Osteoblast (primary cell): ENCODE data around the gene NR4A3. TPM values are rescaled to one million over a fixed set of nuclear protein-coding genes. Genes with fewer than 3 reads are reported as not detected.

Experiments used
- DNase-seq: peaks from one replicate; pipeline ENCODE4 v3.0.0; 2011; ENCODE audit warnings: low spot score, mixed read lengths; ENCODE audit not compliant: insufficient read length; ENCODE audit errors: missing footprints
- H2AFZ ChIP-seq: 2 replicates; pipeline ENCODE4 v1.6.0; 2011; ENCODE audit warnings: mild to moderate bottlenecking, low read length
- H3K27ac ChIP-seq: 2 replicates; pipeline ENCODE4 v1.5.1; 2011; ENCODE audit warnings: mild to moderate bottlenecking, low read depth, low read length, moderate library complexity
- H3K27me3 ChIP-seq: 2 replicates; pipeline ENCODE4 v1.6.0; 2012; ENCODE audit warnings: mild to moderate bottlenecking, control low read depth, inconsistent platforms, low read length, moderate library complexity; ENCODE audit not compliant: insufficient read depth
- H3K36me3 ChIP-seq: 2 replicates; pipeline ENCODE4 v1.5.1; 2011; ENCODE audit warnings: mild to moderate bottlenecking, low read length, control low read depth, moderate library complexity; ENCODE audit not compliant: insufficient read depth
- H3K4me1 ChIP-seq: 2 replicates; pipeline ENCODE4 v1.5.1; 2011; ENCODE audit warnings: mild to moderate bottlenecking, low read length, control low read depth, moderate library complexity; ENCODE audit not compliant: insufficient read depth
- H3K4me2 ChIP-seq: 2 replicates; pipeline ENCODE4 v1.6.0; 2011; ENCODE audit warnings: mild to moderate bottlenecking, low read length; ENCODE audit not compliant: insufficient read depth
- H3K4me3 ChIP-seq: fragments of 200-600 bp; sonication (generic); 3 replicates; pipeline ENCODE4 v1.5.1; 2012; ENCODE audit warnings: mild to moderate bottlenecking, low read length, inconsistent platforms; ENCODE audit not compliant: insufficient read depth
- H3K79me2 ChIP-seq: 2 replicates; pipeline ENCODE4 v1.6.0; 2012; ENCODE audit warnings: mild to moderate bottlenecking, low read length, control low read depth, inconsistent platforms; ENCODE audit not compliant: insufficient read depth
- H3K9me3 ChIP-seq: 2 replicates; pipeline ENCODE4 v1.5.1; 2011; ENCODE audit warnings: low read depth, low read length, control low read depth
- H4K20me1 ChIP-seq: 2 replicates; pipeline ENCODE4 v1.6.0; 2012; ENCODE audit warnings: mild to moderate bottlenecking, low read length, control low read depth; ENCODE audit not compliant: insufficient read depth
- total RNA-seq: library from RNA; depleted of rRNA; stranded (reverse); fragments of >200 nt; gene quantifications from 2 replicates; pipeline ENCODE4 v1.2.3, GENCODE V29; 2012
- TF ChIP-seq, protein P1 (sequence below): IDR thresholded peaks from 2 replicates; pipeline ENCODE4 v1.5.1; 2011; ENCODE audit warnings: mild to moderate bottlenecking, low read depth, low read length, moderate library complexity; ENCODE audit errors: extremely low read depth

The NR4A3 gene
- total RNA-seq, 1 donor = 0.36 TPM

DNA sequence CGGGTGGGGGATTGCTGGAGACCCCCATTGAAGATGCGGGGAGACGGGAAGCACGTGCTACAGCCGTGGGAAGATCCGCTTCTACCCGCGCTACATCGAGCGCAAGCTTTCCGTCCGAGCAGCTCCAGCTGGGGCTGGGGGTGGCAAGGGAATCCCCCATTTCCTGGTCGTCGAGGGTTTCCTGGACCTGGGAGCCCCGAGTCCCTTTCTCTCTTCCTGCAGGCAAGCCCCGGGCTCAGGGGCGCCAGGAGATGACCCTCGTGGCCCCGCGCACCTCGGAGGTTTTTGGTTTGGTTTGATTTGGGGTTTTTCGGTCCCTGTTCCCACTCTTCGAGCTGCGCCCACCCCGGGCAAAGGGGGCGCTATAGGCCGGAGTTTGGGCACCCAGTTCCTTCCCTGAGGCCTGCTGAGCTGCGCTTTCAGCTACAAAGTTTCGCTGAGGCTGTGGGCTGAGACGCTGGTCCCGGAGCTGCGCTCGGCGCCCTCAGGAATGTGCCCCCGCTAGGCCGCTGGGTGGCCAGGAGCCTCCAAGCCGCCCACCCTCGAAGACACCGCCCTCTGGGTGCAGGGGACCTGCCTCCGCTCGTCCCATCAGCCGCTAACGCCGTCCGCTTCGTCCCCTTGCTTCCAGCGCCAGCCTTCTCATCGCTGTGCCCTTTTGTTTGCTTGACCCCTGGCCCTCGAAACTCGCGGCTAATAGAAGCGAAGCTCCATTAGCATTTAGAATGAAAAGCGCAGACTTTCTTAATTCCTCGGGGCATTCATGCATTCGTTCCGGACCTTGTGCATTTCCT lies 2.9 kb downstream of the NR4A3 start:
- Histone ChIP-seq H3K4me3 (peak overlapping the region; percentile 90), H3K27ac (peak overlapping the region; percentile 99), H2AFZ (peak overlapping the region; percentile 96), H3K27me3 (peaks cover 20% of the 10 kb centered on the region), H3K36me3 (no peaks in the 10 kb centered on the region), H3K4me1 (peaks cover 15% of the 10 kb centered on the region), H3K4me2 (peak overlapping the region; percentile 100), H3K9me3 (no peaks in the 10 kb centered on the region), H4K20me1 (no peaks in the 10 kb centered on the region), H3K79me2 (no peaks in the 10 kb centered on the region)
- peak; percentile 91 for DNase-seq
- TF ChIP-seq, protein P1, sequence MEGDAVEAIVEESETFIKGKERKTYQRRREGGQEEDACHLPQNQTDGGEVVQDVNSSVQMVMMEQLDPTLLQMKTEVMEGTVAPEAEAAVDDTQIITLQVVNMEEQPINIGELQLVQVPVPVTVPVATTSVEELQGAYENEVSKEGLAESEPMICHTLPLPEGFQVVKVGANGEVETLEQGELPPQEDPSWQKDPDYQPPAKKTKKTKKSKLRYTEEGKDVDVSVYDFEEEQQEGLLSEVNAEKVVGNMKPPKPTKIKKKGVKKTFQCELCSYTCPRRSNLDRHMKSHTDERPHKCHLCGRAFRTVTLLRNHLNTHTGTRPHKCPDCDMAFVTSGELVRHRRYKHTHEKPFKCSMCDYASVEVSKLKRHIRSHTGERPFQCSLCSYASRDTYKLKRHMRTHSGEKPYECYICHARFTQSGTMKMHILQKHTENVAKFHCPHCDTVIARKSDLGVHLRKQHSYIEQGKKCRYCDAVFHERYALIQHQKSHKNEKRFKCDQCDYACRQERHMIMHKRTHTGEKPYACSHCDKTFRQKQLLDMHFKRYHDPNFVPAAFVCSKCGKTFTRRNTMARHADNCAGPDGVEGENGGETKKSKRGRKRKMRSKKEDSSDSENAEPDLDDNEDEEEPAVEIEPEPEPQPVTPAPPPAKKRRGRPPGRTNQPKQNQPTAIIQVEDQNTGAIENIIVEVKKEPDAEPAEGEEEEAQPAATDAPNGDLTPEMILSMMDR = peak; percentile 49

DNA sequence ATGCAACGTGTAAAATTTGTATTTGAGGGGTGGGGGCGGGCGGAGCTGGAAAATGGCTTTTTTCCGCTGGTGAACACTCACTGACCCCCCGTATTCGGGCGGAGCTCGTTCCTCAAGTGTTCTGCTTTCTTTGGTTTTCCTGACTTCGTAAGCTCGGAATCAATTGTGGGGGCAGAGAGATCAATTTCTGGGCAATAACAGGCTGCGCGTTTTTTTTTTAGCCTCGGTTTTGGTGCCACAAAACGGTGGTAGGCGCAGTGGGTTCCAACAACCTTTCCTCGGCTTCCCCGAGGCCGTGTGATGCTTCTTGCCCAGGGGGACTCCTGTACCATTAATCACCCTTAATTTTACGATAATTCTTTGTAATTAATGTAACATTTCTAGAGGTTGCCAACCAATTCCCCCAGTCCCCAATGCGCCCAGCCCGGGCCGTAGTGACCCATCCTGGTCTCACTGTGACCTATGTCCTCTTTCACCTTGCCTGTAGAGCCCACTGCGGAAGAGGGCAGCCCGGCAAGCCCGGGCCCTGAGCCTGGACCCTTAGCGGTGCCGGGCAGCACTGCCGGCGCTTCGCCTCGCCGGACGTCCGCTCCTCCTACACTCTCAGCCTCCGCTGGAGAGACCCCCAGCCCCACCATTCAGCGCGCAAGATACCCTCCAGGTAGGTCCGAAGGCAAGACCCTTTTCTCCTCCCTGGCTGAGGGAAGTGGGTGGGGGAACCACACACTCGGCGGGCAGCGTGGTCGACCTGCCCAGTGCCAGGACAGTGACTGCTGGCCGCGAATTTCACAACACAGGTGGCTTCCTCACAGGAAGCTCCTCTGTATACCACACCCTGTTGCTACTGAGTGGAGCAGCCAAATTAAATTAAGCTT lies 3.7 kb downstream of the NR4A3 start:
- no peaks in the 10 kb centered on the region for H3K36me3 ChIP-seq
- no peaks in the 10 kb centered on the region for H3K9me3 ChIP-seq
- peaks cover 20% of the 10 kb centered on the region for H3K27me3 ChIP-seq
- no peak overlapping the region for H2AFZ ChIP-seq
- peak overlapping the region; percentile 90 for H3K4me3 ChIP-seq
- no peak for DNase-seq
- TF ChIP-seq, protein P1 = no peak
- peak overlapping the region; percentile 100 for H3K4me2 ChIP-seq
- H3K27ac ChIP-seq = no peak overlapping the region
- no peaks in the 10 kb centered on the region for H4K20me1 ChIP-seq
- no peaks in the 10 kb centered on the region for H3K79me2 ChIP-seq
- peaks cover 12% of the 10 kb centered on the region for H3K4me1 ChIP-seq

DNA sequence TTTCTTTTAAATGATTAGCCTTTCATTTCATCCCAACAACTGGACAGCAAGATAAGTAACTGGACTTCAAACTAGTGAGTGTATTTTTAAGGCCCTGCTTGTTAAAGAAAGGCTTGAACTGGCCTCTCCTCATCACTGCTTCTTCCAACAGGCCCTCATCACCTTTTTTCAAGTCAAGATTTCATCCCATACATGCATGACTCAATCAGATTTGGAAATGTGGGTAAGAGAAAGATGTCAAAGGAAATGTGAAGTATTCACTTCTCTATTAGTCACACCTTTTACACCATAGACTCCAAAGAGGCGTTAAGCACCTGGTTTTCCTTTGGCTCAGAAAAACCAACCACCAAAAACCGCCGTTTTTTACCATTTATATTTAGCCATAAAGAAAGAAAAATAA lies 4.9 kb downstream of the NR4A3 start:
- peaks cover 20% of the 10 kb centered on the region for H3K27me3 ChIP-seq
- no peaks in the 10 kb centered on the region for H4K20me1 ChIP-seq
- H3K9me3 ChIP-seq = no peaks in the 10 kb centered on the region
- no peak overlapping the region for H3K4me3 ChIP-seq
- no peaks in the 10 kb centered on the region for H3K36me3 ChIP-seq
- peaks cover 11% of the 10 kb centered on the region for H3K4me1 ChIP-seq
- H3K27ac ChIP-seq = no peak overlapping the region
- no peaks in the 10 kb centered on the region for H3K79me2 ChIP-seq
- TF ChIP-seq, protein P1 = no peak
- no peak overlapping the region for H2AFZ ChIP-seq
- DNase-seq = no peak
- no peak overlapping the region for H3K4me2 ChIP-seq

DNA sequence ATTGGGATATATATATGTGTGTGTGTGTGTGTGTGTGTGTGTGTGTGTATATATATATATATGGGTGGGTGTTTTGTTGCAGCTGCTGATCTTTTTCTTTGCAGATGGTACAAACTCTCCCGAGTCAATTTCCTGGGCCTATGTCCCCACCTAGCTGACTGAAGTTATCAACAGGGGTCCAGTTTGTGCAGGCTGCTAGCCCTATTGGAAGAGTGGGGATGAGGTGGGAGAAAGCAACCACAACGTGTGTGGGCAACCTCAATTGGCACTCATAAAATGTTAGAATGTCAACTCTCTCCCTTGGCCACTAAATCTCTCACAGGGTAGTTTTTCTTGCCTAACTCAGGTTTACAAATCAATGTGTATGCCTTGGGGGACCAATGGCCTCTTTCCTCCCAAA lies 5.6 kb downstream of the NR4A3 start:
- Histone ChIP-seq H3K36me3 (no peaks in the 10 kb centered on the region), H2AFZ (no peak overlapping the region), H4K20me1 (no peaks in the 10 kb centered on the region), H3K27me3 (peaks cover 20% of the 10 kb centered on the region), H3K79me2 (no peaks in the 10 kb centered on the region), H3K4me1 (peaks cover 11% of the 10 kb centered on the region), H3K27ac (no peak overlapping the region), H3K4me3 (no peak overlapping the region), H3K4me2 (no peak overlapping the region), H3K9me3 (no peaks in the 10 kb centered on the region)
- TF ChIP-seq, protein P1 = no peak
- DNase-seq = no peak
